Progenitor cell of endocrine pancreas (in vitro differentiated cells): ENCODE data around the gene TBL1XR1. TPM values are rescaled to one million over a fixed set of nuclear protein-coding genes. Genes with fewer than 3 reads are reported as not detected.
A peak's percentile ranks its signal among the peaks of the same experiment; 100 is the strongest.

Experiments used
- DNase-seq: peaks from one replicate; pipeline ENCODE4 v3.0.0; 2021; ENCODE audit warnings: low spot score; ENCODE audit not compliant: unreplicated experiment
- H3K27ac Mint-ChIP-seq: 2 replicates; pipeline ENCODE4 v1.8.0; 2021; ENCODE audit warnings: mild to moderate bottlenecking, moderate library complexity, mixed read lengths
- H3K27me3 Mint-ChIP-seq: 2 replicates; pipeline ENCODE4 v1.8.0; 2021; ENCODE audit warnings: mixed read lengths
- H3K36me3 Mint-ChIP-seq: 2 replicates; pipeline ENCODE4 v1.8.0; 2022; ENCODE audit warnings: mixed read lengths; ENCODE audit not compliant: insufficient read depth
- H3K4me1 Mint-ChIP-seq: 2 replicates; pipeline ENCODE4 v1.8.0; 2021; ENCODE audit warnings: low read depth, mixed read lengths
- H3K4me3 Mint-ChIP-seq: 2 replicates; pipeline ENCODE4 v1.8.0; 2021; ENCODE audit warnings: low read depth, mild to moderate bottlenecking, moderate library complexity, mixed read lengths
- H3K9me3 Mint-ChIP-seq: 2 replicates; pipeline ENCODE4 v1.8.0; 2021; ENCODE audit warnings: low read depth, mixed read lengths
- CTCF ChIP-seq: fragments of 200-600 bp; sonication (generic); IDR thresholded peaks from one replicate; pipeline ENCODE4 v1.5.0; 2021; ENCODE audit warnings: antibody characterized with exemption, mild to moderate bottlenecking; ENCODE audit not compliant: unreplicated experiment
- total RNA-seq: library from RNA; stranded (reverse); gene quantifications from 2 replicates; pipeline ENCODE4 v1.2.1, GENCODE V29; 2021

Gene TBL1XR1
- total RNA-seq, 1 donor from 2014 or later, result 207 TPM

- no peak for DNase-seq
- Mint-ChIP-seq H3K9me3 (no peaks in the 10 kb centered on the region), H3K4me1 (peaks cover 60% of the 10 kb centered on the region), H3K27ac (peak overlapping the region; percentile 13), H3K4me3 (no peak overlapping the region), H3K36me3 (no peaks in the 10 kb centered on the region), H3K27me3 (no peaks in the 10 kb centered on the region)
- TF ChIP-seq CTCF, result no peak
Measured at GRCh38 chr3:177106594-177106993, 90.7 kb downstream of the TBL1XR1 start.

- no peak for TF ChIP-seq CTCF
- Mint-ChIP-seq H3K9me3 (no peaks in the 10 kb centered on the region), H3K27ac (peak overlapping the region; percentile 13), H3K27me3 (no peaks in the 10 kb centered on the region), H3K4me3 (peak overlapping the region; percentile 14), H3K36me3 (no peaks in the 10 kb centered on the region), H3K4me1 (peaks cover 59% of the 10 kb centered on the region)
- DNase-seq, result no peak
Measured at GRCh38 chr3:177106184-177106583, 91.1 kb downstream of the TBL1XR1 start.

- H3K9me3 Mint-ChIP-seq, result no peaks in the 10 kb centered on the region
- TF ChIP-seq CTCF, result no peak
- H3K4me3 Mint-ChIP-seq, result peak overlapping the region; percentile 1
- no peaks in the 10 kb centered on the region for H3K27me3 Mint-ChIP-seq
- no peaks in the 10 kb centered on the region for H3K36me3 Mint-ChIP-seq
- peak overlapping the region; percentile 8 for H3K27ac Mint-ChIP-seq
- DNase-seq, result no peak
- peaks cover 55% of the 10 kb centered on the region for H3K4me1 Mint-ChIP-seq
Measured at GRCh38 chr3:177105623-177106022, 91.7 kb downstream of the TBL1XR1 start.

- no peak for DNase-seq
- Mint-ChIP-seq H3K27me3 (no peaks in the 10 kb centered on the region), H3K36me3 (no peaks in the 10 kb centered on the region), H3K9me3 (no peaks in the 10 kb centered on the region), H3K27ac (peak overlapping the region; percentile 37), H3K4me1 (peaks cover 47% of the 10 kb centered on the region), H3K4me3 (no peak overlapping the region)
- TF ChIP-seq CTCF, result no peak
Measured at GRCh38 chr3:177104299-177104992, 92.8 kb downstream of the TBL1XR1 start.

GRCh38 chr3:177102553-177102952 lies 94.7 kb downstream of the TBL1XR1 start:
- no peak for DNase-seq
- Mint-ChIP-seq H3K36me3 (peaks cover 5% of the 10 kb centered on the region), H3K27ac (peak overlapping the region; percentile 29), H3K9me3 (no peaks in the 10 kb centered on the region), H3K4me3 (no peak overlapping the region), H3K4me1 (peaks cover 35% of the 10 kb centered on the region), H3K27me3 (no peaks in the 10 kb centered on the region)
- TF ChIP-seq CTCF, result no peak
